CD4-positive, alpha-beta T cell treated with Interleukin-12 subunit alpha and Interleukin-12 subunit beta, for 1 hour (primary cell): ENCODE data around the gene TRIM29.

ENCODE experiments used
- DNase-seq: peaks from one replicate; pipeline ENCODE4 v3.0.0-alpha.2; 2020

Gene TRIM29

DNA sequence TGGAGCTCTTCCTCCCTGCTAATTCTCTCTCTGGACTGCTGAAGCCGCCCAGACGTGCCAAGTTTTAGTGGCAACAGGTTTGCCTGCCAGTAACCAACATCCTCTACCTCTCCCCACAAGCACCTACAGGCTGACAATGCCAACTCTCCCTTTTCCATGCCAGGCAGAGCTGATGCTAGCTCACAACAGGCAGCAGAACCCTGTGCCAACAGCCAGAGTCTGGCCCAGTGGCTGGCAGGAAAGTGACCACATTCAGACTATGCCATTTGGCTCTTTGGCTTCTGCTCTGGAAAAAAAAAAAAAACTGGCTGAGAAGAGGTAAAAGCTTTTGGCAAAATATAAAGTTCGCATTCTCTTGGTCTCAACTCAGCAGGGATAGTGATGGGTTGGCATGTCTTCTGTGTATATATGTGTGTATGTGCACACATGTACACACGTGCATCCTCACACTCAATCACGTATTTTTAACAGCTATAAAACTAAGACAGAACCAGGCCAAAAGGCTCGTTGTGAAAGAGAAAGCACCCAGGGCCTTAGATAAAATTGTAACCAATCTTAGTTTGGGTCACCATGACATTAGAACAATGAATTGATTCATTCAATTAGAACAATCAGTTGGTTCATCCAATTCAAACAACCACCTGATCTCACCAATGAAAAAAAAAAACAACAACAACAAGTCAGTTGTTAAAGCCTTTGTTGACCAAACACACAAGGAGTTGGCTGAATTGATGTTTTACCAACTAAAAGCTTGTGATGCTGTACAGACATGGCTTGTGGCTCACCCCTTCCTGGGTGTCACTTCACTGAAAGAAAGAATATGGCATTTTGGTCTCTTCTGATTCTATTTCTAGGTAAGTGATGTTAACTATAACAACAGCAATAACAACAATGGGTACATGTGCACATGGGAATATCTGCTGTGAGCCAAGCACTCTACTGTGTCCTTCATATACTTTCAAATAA is 48.6 kb downstream of the TRIM29 start:
- DNase-seq: no peak

DNA sequence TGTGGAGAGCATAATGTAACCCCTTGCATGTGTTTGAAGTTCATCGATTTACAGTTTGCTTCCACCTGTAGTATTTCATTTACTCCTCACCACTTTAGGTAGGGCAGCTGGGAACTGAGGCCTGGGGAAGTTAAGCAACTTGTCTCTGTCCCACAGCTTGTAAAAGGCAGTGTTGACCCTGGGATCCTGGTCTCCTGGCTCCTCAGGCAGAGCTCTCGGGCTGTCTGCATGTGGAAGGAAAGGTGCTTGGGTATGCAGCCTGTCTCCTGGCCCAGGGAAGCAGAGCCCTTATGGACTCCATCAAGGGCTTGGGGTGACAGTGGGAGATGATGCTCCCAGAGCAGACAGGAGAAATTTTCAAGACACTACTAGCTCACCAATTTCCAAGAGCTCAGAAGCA is 49.9 kb downstream of the TRIM29 start:
- no peak for DNase-seq

GRCh38 chr11:120086651-120087050 is 51.3 kb downstream of the TRIM29 start:
- DNase-seq: no peak

DNA sequence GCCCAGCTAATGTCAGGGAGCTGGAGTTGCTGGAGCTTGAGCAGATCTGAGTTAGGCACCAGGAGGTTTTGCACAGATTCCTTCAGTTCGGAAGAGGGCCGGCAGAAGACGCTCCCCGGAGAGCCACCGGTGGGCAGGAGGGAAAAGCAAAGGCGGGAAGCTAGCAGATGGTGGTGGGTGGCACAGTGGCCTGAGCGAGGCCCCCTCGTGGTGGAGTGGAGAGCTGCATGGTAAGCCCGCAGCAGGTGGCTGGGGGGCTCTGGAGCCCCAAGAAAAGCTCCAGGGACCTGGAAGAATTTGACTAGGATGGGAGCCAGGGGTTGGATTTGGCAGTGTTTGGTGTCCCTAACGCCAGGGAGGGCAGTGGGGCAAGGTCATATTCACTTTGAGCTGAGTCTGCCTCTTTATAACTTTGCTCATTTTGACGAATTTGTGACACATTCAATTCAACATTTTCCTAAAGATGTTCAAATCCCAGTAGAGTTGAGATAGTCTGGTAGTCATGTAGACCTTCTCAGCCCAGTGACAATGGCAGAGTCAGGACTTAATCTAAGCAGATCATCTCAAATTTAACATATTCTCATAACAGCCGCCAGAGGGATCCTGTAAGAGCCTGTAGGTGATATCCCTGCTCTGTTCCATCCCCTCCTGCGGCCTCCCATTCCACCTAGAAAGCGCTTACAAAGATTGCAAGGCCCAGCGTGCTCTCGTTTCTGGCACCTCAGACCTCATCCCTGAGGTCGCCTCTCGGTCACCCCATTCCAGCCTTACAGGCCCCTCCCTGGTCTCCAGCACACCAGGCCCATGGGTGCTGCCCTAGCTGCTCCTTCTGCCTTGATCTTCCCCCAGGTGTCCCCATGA is 57.9 kb downstream of the TRIM29 start:
- DNase-seq: peak; percentile 1

DNA sequence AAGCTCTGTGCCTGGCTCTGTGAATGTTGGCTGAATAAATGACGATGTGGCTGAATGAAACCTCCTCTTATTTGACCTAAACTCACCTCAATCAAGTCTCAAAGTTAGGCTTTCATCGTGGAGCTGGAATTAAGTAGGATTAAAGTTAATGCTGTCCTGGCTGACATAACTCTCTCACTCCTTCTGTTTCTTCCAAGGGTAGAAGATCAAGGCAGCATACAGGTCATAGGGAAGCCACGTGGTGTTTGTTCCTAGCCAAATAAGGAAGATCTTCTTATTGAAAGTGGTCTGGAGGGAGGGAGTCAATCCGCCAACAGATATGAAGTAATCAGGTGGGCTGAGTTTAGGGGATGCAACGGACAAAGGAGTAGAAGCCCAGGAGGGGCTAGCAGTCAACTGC is 59.5 kb downstream of the TRIM29 start:
- no peak for DNase-seq

DNA sequence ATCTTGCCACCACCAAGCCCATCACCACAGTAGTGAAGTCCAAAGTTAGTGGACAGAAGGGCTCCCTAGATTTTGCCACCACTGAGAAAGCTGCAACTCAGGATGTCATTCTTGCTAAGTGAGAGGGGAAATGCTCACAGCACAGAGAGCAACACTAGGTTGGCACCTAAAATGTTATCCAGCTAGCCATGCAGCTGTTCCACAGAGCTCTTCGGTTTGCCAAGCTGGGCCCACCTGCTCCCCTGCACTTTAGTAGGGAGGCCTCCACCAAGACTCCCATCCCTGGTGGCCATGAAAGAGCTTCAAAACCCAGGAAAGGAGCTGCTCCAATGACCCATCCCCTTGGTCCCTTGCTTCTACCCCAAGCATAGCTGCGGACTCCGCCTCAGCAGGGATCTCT is 63.8 kb downstream of the TRIM29 start:
- no peak for DNase-seq

GRCh38 chr11:120073196-120073595 is 64.7 kb downstream of the TRIM29 start:
- DNase-seq: no peak

GRCh38 chr11:120068114-120068573 is 69.8 kb downstream of the TRIM29 start:
- no peak for DNase-seq

DNA sequence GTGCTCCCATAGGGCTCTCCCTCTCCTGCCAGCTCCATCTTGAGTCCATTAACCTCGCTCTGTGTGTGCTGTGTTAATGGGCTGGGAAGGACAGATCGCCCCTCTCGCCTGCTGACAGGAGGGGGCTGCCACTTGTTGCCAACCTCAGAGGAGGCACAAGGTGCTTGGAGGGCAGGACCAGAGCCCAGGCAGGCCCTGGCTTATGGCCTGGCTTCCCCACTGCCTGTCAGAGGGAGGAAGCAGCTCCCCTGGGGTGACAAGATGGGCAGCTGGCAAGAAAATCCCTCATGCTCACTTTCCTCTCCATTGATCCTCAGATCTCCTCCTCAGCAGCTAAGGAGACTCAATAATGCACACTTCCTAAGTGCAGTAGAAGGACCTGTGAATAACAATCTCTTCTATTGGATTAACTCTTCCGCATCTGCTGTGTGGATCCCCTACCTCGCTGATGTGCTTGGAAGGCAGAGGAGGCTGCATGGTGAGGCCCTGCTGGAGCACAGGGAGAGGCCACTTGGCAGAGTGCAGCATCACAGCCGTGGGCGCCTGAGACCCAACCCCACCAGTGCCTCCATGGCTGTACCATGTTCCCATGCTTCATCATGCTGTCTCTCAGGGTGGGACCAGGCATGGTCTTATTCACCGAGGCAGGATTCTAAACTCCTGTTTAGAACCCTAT is 70.3 kb downstream of the TRIM29 start:
- DNase-seq: no peak

GRCh38 chr11:120066738-120067437 is 71.0 kb downstream of the TRIM29 start:
- DNase-seq: no peak

GRCh38 chr11:120065876-120066275 is 72.0 kb downstream of the TRIM29 start:
- no peak for DNase-seq

DNA sequence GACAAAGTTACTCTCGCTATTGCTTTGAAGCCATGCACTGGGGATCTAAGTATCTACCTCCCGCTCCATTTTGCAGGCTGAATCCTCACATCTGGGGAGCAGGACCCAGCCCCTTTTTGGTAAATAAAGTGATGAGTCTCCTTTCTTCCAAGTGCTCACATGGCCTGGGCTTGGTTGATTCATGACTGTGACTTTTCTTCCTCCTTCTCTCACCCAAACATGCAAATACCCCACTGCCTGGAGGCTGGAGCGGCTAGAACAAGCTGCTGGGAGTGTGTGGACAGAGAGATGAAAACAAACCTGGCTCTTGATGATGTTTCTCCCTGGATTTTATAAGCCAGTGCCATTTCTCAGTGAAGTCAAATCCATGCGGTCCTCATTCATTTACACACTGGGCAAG is 72.7 kb downstream of the TRIM29 start:
- no peak for DNase-seq

- DNase-seq: no peak
These were observed 73.6 kb downstream of the TRIM29 start for GRCh38 chr11:120064341-120064740.

GRCh38 chr11:120063686-120064340 is 74.1 kb downstream of the TRIM29 start:
- no peak for DNase-seq

- no peak for DNase-seq
These were observed 75.4 kb downstream of the TRIM29 start for GRCh38 chr11:120062561-120062930.

GRCh38 chr11:120061761-120062560 is 76.0 kb downstream of the TRIM29 start:
- no peak for DNase-seq
